Cerebellar nuclear complex (tissue), 1 donor: Measurements from ENCODE around the gene SCN2B.

Experiments
- DNase-seq, 2 experiments: peaks; one replicate each; lab custom pipeline; 2025; lab: John Stamatoyannopoulos, UW

Gene SCN2B

GRCh38 chr11:118132385-118133151 lies 43.9 kb downstream of the SCN2B start:
- no peak for DNase-seq

DNA sequence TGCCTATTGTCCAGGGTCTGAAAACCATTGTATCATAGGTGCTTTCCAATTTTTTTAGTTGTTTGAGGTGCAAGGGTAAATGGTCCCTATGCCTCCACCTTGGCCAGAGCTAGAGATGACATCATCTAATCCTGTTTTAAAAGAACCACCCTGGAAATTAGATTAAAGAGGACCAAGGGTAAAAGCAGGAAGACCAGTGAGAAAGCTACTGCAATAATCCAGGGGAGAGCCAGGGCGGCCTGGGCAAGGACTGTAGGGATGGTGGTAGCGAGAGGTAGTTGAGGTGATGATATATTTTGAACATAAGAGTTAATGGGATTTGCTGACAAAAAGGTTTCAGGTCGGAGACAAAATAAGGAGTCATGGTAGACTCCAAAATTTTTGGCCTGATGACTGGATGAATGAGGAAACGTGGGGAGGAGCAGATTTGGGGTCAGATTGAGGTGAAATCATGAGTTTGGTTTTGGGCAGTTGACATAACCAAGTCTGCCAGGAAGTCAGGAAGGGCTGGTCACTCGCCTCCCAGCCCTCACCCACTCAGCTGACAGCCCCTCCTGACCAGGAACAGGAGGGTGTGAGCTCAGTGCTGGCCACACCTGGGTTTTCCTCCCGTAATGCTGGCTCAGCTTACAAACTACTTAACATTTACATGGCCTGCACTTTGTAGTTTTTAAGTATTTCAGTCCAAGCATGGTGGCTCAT lies 46.8 kb downstream of the SCN2B start:
- DNase-seq, result no peak

GRCh38 chr11:118128721-118129470 lies 47.5 kb downstream of the SCN2B start:
- no peak for DNase-seq

- DNase-seq, result no peak
These were observed 48.1 kb downstream of the SCN2B start for GRCh38 chr11:118128310-118128709.

DNA sequence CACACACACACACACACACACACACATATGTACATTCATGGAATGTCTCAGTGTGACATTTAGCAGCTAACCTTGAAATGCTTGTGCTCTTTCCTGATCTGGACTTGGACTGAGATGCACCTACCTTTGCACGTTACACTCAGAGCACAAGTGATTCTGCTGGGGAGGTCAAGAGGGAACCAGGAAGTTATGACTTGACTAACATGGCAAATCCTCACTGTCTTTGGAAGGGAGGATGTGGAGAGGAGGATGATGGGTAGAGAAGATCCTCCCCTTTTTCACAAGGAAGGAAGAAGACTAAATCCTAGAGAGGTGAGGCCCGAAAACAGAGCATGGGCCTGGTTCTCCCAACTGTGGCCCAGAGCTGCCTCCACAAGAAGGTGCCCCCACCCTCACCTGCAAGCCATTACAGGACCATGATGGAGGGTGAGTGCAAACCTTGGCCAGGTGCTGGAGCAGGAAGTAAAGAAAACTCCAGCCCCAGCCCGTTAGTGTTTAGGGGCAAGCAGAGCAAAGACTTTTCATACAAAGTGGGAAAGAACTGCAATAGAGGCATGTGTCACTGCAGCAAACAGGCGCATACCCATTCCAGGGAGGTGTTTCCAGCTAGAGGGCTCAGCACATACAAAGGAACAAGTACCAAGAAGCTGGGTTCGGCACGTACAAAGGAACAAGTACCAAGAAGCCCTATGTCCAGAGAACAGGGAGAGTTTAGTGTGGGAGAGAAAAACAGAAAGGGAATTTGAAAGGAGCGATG lies 50.2 kb downstream of the SCN2B start:
- no peak for DNase-seq

DNA sequence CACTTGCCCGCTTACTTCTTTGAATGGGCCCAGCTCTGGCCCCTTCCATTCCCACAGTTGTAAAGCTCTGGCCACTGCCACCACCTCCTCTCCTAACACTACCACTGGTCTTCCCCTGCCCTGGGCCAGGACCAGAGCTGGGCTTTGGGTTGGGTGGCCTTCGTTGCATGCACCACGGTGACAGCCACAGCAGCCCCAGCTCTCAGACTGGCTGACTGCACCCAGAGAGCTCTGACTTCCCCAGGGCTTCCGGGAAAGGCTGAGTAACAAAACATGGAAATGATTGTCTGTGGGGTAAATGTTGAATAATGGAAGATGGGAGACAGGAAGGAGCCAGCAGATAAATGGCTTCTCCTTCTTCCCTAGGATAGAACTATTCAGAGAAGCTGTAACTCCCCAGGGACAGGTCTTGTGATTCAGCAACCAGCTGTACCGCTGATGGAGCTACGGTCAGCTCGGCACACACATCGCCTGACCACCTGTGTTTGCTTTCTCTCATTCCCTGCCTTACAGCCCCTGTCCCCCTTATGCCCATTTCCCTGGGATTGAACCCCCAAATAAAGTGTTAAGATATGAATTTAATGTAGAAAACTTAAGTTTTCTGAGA lies 51.4 kb downstream of the SCN2B start:
- DNase-seq, result no peak

GRCh38 chr11:118120793-118121192 lies 55.6 kb downstream of the SCN2B start:
- DNase-seq, result no peak

- no peak for DNase-seq
These were observed 58.4 kb downstream of the SCN2B start for GRCh38 chr11:118117790-118118601.

DNA sequence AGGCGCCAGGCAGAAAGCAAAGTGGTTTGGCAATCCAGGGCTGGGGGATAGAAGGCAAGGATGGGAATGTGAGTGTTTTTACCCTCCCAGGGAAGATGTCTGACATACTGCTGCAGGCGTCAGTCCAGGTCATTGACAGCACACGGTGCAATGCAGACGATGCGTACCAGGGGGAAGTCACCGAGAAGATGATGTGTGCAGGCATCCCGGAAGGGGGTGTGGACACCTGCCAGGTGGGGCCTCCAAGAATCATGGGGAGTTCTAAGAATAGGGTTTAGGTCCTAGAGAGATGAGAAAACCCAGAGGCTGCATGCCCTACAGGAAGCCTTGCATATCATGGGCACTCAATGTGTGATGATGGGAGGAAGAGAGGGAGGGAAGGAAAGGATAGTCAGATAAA lies 61.4 kb downstream of the SCN2B start:
- no peak for DNase-seq

DNA sequence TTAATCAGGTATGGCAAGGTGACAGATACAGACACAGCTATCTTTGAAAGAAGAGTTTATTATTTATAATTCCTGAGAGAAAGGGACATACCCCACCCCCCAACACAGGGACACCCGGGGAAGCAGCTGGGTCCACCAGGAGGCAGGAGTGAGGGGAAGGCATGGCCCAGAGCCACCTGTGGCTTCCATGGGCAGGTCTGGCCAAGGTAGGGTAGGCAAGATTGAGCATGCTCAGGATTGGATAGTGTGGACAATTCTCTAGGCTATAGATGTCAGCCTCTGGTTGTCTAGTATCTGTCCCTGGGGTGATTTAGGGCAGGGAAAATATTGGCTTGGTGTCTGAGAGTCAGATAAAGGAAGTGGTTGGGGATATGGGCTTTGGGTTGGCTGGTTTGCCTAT lies 62.2 kb downstream of the SCN2B start:
- no peak for DNase-seq

- DNase-seq, result no peak
These were observed 63.6 kb downstream of the SCN2B start for GRCh38 chr11:118112711-118113430.
